ENCODE results near the gene MED15. TPM values are rescaled to one million over a fixed set of nuclear protein-coding genes. Genes with fewer than 3 reads are reported as not detected.

The MED15 gene
- total and polyA plus RNA-seq, 2 of the 4 experiments (the other 2 are of a cell fraction) = 19.0 to 68.8 TPM

- H3K79me1 ChIP-seq (ENCODE audit: low read depth in 1 of 2, low read length in 2 of 2) = peaks cover 28 to 89% of the 10 kb centered on the region in 2 experiments
- peak overlapping the region; percentile 44; the same call in 1 of the 2 replicates for H2BK120ac ChIP-seq (ENCODE audit: low read depth, low read length)
- peak overlapping the region; percentile 46 for H3K9ac ChIP-seq (ENCODE audit: low read depth, low read length)
- BruUV-seq (replicated peaks) = no TSS peak
- H3K36me3 ChIP-seq (ENCODE audit: control insufficient read depth, insufficient read depth, low read length) = peaks cover 36% of the 10 kb centered on the region
- in situ Hi-C loops (cut with MboI; ENCODE audit: low sequenced_read_pairs) (no loop called here), intact Hi-C loops (cut with micrococcal nuclease) (loop anchor here (5.0 kb wide), 1 partner anchor 44 kb away; the partner anchor contains the start of gene MED15), dilution Hi-C loops (cut with HindIII; ENCODE audit: low sequenced_read_pairs, unreplicated experiment) (no loop called here)
- H3K4ac ChIP-seq (ENCODE audit: low read depth, low read length) = peak overlapping the region; percentile 80
- 54% methylated on average over 14 of the region's 27 CpGs; no CpG with 5 or more reads in 1 of the 2 experiments for WGBS, 2 experiments (ENCODE audit: extremely low coverage in 2 of 2, insufficient read length in 1 of 2)
- peak overlapping the region; percentile 59 for H3K14ac ChIP-seq (replicated peaks; ENCODE audit: low read depth, low read length)
- H4K8ac ChIP-seq (ENCODE audit: low read depth in 2 of 2, low read length in 2 of 2) = peak overlapping the region; percentile 35 to 49; a peak in 3 of 4 replicates
- H3K27ac ChIP-seq (ENCODE audit: insufficient read depth, low read length) = peak overlapping the region; percentile 85
- ChIA-PET CTCF (interaction anchor here (0.6 to 1.0 kb wide), 3 partner anchors 13 to 191 kb away, joined by 3 to 4 read pairs (median 3); no protein-coding TSS in a partner anchor), POLR2A (ENCODE audit: unreplicated experiment) (no interaction called here)
- H3K9me1 ChIP-seq (ENCODE audit: insufficient read depth, low read length) = peaks cover 60% of the 10 kb centered on the region
- H3K9me3 ChIP-seq (ENCODE audit: control insufficient read depth, insufficient read depth, low read length) = no peaks in the 10 kb centered on the region
- no peak overlapping the region for H3K56ac ChIP-seq (ENCODE audit: extremely low read depth, insufficient read depth, low read length)
- no peaks in the 10 kb centered on the region for H3K27me3 ChIP-seq (ENCODE audit: control insufficient read depth, insufficient read depth, low read length)
- peak overlapping the region; percentile 73 for H2BK5ac ChIP-seq (ENCODE audit: low read depth, low read length, poor library complexity, severe bottlenecking)
- no peak overlapping the region for H2BK20ac ChIP-seq (ENCODE audit: low read depth, low read length)
- peaks cover 91% of the 10 kb centered on the region for H4K20me1 ChIP-seq (ENCODE audit: insufficient read depth, low read length)
- H3K4me1 ChIP-seq (ENCODE audit: control insufficient read depth, insufficient read depth, low read length) = peaks cover 51% of the 10 kb centered on the region
- peak overlapping the region; percentile 9 for H3K4me2 ChIP-seq (ENCODE audit: low read depth, low read length)
- H2BK15ac ChIP-seq (ENCODE audit: low read depth, low read length) = peak overlapping the region; percentile 20; the same call in 1 of the 3 replicates
- DNase-seq (peak; percentile 78), ATAC-seq (ENCODE audit: low read depth) (peak; percentile 33)
- H3K23ac ChIP-seq (ENCODE audit: low read depth, low read length) = peak overlapping the region; percentile 54
- TF ChIP-seq BHLHE40 (IDR thresholded peaks at IDR 0.05; ENCODE audit: low read depth, low read length) = no peak
- TF ChIP-seq SMC3 (IDR thresholded peaks at IDR 0.05; ENCODE audit: low read depth, low read length) = peak; percentile 14; the same call in 1 of the 2 replicates
- TF ChIP-seq FOS (IDR thresholded peaks at IDR 0.05; ENCODE audit: low read depth, low read length) = peak; percentile 44; the same call in 1 of the 2 replicates
- TF ChIP-seq MXI1 (IDR thresholded peaks at IDR 0.05; ENCODE audit: borderline replicate concordance, low read depth, low read length) = no peak
- peak; percentile 83 for TF ChIP-seq MAFK (IDR thresholded peaks at IDR 0.05; ENCODE audit: low read depth, low read length)
- TF ChIP-seq CHD1 (IDR thresholded peaks at IDR 0.05; ENCODE audit: low read depth, low read length) = no peak
- TF ChIP-seq CTCF (conservative IDR thresholded peaks at IDR 0.05; ENCODE audit: low read depth, low read length) = no peak
- H4K91ac ChIP-seq (ENCODE audit: insufficient read depth, low read depth, low read length) = peak overlapping the region; percentile 26
- H2AK5ac ChIP-seq (ENCODE audit: low read depth, low read length) = peak overlapping the region; percentile 72
- H2AK9ac ChIP-seq (replicated peaks; ENCODE audit: low read depth, low read length, poor library complexity) = peak overlapping the region; percentile 82
- H3K18ac ChIP-seq (ENCODE audit: low read depth, low read length) = peak overlapping the region; percentile 31
- H2AFZ ChIP-seq (replicated peaks; ENCODE audit: low read length, poor library complexity) = peak overlapping the region; percentile 24
- no peak overlapping the region for H3K4me3 ChIP-seq (ENCODE audit: insufficient read depth, low read depth, low read length)
- H4K5ac ChIP-seq (ENCODE audit: low read depth, low read length) = peak overlapping the region; percentile 57
These were observed 43.7 kb downstream of the MED15 start for GRCh38 chr22:20550851-20551744.

Measured in IMR-90 (cell line).